A673 (cell line): Measurements from ENCODE around the gene PSTPIP2. TPM values are rescaled to one million over a fixed set of nuclear protein-coding genes. Genes with fewer than 3 reads are reported as not detected.
A peak's percentile ranks its signal among the peaks of the same experiment; 100 is the strongest.

ENCODE experiments used
- BruUV-seq: library from RNA; stranded (reverse); fragments of 400-500 nt; replicated peaks from 2 replicates; lab custom pipeline; 2021; lab: Mats Ljungman, UMichigan
- CTCF ChIA-PET: fragments of 300-600 bp; sonication (Branson Sonifier 250); formaldehyde crosslinking; loops from one replicate; lab custom pipeline; 2022; ENCODE audit warnings: antibody characterized with exemption; lab: Charles Lee
- POLR2A ChIA-PET: fragments of 300-600 bp; sonication (Branson Sonifier 250); formaldehyde crosslinking; loops from one replicate; lab custom pipeline; 2022; ENCODE audit warnings: antibody characterized with exemption; ENCODE audit not compliant: low non-redundant PET; lab: Charles Lee
- DNase-seq: peaks from one replicate; pipeline ENCODE4 v3.0.0-alpha.2; 2015; ENCODE audit warnings: low spot score
- H3K27ac ChIP-seq: fragments of 200-600 bp; sonication (generic); 2 replicates; pipeline ENCODE4 v1.5.1; 2016; ENCODE audit warnings: mixed run types, low read depth, mild to moderate bottlenecking, mixed read lengths, antibody characterized with exemption, low read length; ENCODE audit not compliant: poor library complexity, severe bottlenecking
- H3K27me3 ChIP-seq: fragments of 200-600 bp; sonication (generic); replicated peaks from 2 replicates; pipeline ENCODE4 v1.6.1; 2017; ENCODE audit warnings: mixed run types, low read depth, mild to moderate bottlenecking, mixed read lengths, antibody characterized with exemption, low read length; ENCODE audit not compliant: insufficient read depth, poor library complexity
- H3K36me3 ChIP-seq: fragments of 200-600 bp; sonication (generic); 2 replicates; pipeline ENCODE4 v1.6.1; 2016; ENCODE audit warnings: mixed run types, mild to moderate bottlenecking, mixed read lengths, antibody characterized with exemption, low read length; ENCODE audit not compliant: insufficient read depth, poor library complexity, severe bottlenecking
- H3K4me1 ChIP-seq: fragments of 200-600 bp; sonication (generic); 2 replicates; pipeline ENCODE4 v1.6.1; 2017; ENCODE audit warnings: mixed run types, mild to moderate bottlenecking, mixed read lengths, antibody characterized with exemption, low read length; ENCODE audit not compliant: insufficient read depth, poor library complexity, severe bottlenecking
- H3K4me3 ChIP-seq: fragments of 200-600 bp; sonication (generic); 2 replicates; pipeline ENCODE4 v1.5.1; 2016; ENCODE audit warnings: low read depth, mixed run types, mild to moderate bottlenecking, mixed read lengths, low read length; ENCODE audit not compliant: poor library complexity, severe bottlenecking
- H3K9me3 ChIP-seq: fragments of 200-600 bp; sonication (generic); 2 replicates; pipeline ENCODE4 v1.6.1; 2016; ENCODE audit warnings: mixed run types, low read depth, mild to moderate bottlenecking, mixed read lengths, antibody characterized with exemption, low read length; ENCODE audit not compliant: poor library complexity, severe bottlenecking
- EZH2 ChIP-seq: fragments of 200-600 bp; sonication (generic); IDR thresholded peaks from 2 replicates; pipeline ENCODE4 v1.6.1; 2017; ENCODE audit warnings: borderline replicate concordance, low read depth, mild to moderate bottlenecking, mixed read lengths, antibody characterized with exemption, low read length; ENCODE audit not compliant: poor library complexity, severe bottlenecking
- intact Hi-C: fragments of 100-400 bp; cut with micrococcal nuclease; formaldehyde crosslinking; loops from one replicate; pipeline ENCODE4 v1.10.0; 2022; ENCODE audit not compliant: unreplicated experiment
- total RNA-seq: library from RNA; stranded (reverse); gene quantifications from 2 replicates; pipeline ENCODE4 v1.2.3, GENCODE V29; 2021
- TF ChIP-seq, protein P1 (sequence below): fragments of 300-800, 200-600 bp; sonication (generic); conservative IDR thresholded peaks from 2 replicates; pipeline ENCODE4 v1.5.1; 2017; ENCODE audit warnings: low read depth, mild to moderate bottlenecking, antibody characterized with exemption, low read length, moderate library complexity, mixed read lengths

PSTPIP2 gene
- total RNA-seq, 1 experiment from 2014 or later = 5.7 TPM

DNA sequence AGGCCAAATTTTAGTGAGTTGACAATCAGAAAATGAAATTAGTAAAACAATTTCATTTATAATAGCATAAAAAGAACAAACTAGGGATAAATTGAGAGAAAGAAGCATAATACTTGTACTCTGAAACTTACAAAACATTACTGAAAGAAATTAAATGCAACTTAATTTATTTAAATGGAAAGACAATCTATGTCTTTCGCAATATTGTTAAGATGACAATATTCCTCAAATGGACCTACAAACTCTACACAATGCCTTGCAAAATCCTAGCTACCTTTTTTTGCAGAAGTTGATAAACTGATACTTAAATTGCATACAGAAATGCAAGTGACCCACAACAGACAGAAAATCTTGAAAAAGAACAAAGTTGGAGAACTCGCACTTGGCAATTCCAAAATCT lies 114.0 kb downstream of the PSTPIP2 start:
- Histone ChIP-seq H3K4me3 (no peak overlapping the region), H3K27me3 (no peaks in the 10 kb centered on the region), H3K36me3 (peaks cover 14% of the 10 kb centered on the region), H3K27ac (no peak overlapping the region), H3K9me3 (no peaks in the 10 kb centered on the region), H3K4me1 (no peaks in the 10 kb centered on the region)
- no peak for TF ChIP-seq EZH2
- TF ChIP-seq, protein P1, sequence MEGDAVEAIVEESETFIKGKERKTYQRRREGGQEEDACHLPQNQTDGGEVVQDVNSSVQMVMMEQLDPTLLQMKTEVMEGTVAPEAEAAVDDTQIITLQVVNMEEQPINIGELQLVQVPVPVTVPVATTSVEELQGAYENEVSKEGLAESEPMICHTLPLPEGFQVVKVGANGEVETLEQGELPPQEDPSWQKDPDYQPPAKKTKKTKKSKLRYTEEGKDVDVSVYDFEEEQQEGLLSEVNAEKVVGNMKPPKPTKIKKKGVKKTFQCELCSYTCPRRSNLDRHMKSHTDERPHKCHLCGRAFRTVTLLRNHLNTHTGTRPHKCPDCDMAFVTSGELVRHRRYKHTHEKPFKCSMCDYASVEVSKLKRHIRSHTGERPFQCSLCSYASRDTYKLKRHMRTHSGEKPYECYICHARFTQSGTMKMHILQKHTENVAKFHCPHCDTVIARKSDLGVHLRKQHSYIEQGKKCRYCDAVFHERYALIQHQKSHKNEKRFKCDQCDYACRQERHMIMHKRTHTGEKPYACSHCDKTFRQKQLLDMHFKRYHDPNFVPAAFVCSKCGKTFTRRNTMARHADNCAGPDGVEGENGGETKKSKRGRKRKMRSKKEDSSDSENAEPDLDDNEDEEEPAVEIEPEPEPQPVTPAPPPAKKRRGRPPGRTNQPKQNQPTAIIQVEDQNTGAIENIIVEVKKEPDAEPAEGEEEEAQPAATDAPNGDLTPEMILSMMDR = no peak
- intact Hi-C loops = no loop called here
- POLR2A ChIA-PET = no interaction called here
- no TSS peak for BruUV-seq
- DNase-seq = no peak
- CTCF ChIA-PET = no interaction called here

DNA sequence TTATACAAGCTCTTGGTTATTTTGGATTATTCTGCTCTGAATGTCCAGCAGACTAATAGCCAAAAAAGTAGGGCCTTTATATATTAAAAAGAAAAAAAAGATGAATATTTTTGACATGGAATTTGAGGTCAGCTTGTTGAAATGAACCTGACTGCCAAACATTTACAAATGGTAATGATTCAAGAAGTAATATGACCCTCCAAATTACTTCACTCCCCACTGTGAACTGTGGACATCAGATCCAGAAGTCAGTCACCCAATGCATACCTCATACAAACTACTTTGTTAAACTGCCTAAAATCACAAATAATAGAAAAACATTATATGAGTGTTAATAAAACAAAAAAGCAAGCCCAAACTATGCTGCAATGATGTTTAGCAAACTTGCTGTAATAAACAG lies 115.0 kb downstream of the PSTPIP2 start:
- H3K36me3 ChIP-seq = peaks cover 21% of the 10 kb centered on the region
- no TSS peak for BruUV-seq
- ChIA-PET CTCF (no interaction called here), POLR2A (no interaction called here)
- no peaks in the 10 kb centered on the region for H3K4me1 ChIP-seq
- intact Hi-C loops = no loop called here
- H3K9me3 ChIP-seq = no peaks in the 10 kb centered on the region
- no peak overlapping the region for H3K27ac ChIP-seq
- H3K27me3 ChIP-seq = no peaks in the 10 kb centered on the region
- TF ChIP-seq EZH2 = no peak
- TF ChIP-seq, protein P1 = no peak
- DNase-seq = no peak
- H3K4me3 ChIP-seq = no peak overlapping the region

DNA sequence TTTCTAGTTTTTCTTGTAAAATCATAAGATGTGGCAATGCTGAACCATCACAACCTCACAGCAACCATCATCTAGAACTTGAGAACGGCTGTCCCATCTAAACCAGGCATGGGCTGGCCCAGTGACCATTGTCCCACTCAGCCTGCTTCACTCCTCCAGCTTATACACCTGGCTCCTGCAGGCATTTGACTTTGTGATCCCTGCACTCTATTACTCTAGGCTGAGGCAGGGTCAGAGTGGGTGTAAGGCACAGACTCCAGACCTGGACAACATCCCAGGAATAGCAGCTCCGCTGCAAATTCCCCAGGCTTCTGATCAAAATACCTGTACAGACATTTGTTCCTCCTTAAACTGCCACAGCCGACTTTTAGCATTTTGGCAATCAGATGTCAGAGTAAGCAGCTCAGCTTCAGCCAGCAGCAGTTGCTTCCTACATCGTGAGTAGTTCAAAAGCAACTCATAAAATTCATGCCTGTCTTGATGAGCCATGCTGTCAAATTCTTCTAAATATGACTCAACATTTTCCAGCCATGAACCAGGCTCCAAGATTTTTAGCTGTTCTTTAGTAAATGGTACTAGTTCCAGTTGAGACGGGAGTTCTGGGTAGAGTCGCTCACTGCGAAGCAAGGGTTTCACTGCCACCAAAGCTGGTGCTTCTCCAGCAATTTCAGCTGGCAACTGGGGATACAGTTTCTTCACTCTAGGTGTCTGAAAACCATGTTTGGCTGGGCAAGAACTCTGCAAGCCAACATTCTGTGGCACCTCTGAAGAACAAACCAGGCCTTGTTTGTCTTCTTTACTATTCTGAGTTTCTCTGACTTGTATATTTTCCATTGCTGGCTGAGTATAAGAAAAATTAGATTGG lies 117.8 kb downstream of the PSTPIP2 start:
- TF ChIP-seq EZH2 = no peak
- TF ChIP-seq, protein P1 = no peak
- Histone ChIP-seq H3K27ac (no peak overlapping the region), H3K4me1 (no peaks in the 10 kb centered on the region), H3K9me3 (no peaks in the 10 kb centered on the region), H3K4me3 (no peak overlapping the region), H3K36me3 (peaks cover 29% of the 10 kb centered on the region), H3K27me3 (no peaks in the 10 kb centered on the region)
- intact Hi-C loops = no loop called here
- POLR2A ChIA-PET = no interaction called here
- no TSS peak for BruUV-seq
- peak; percentile 3 for DNase-seq
- CTCF ChIA-PET = no interaction called here
